Epithelial cell of esophagus (primary cell): ENCODE measurements around the gene ENPP1.

ENCODE experiments used
- DNase-seq: peaks from one replicate; pipeline ENCODE4 v3.0.0; 2010; ENCODE audit warnings: low read depth
- H3K4me3 ChIP-seq: 2 replicates; pipeline ENCODE4 v1.5.1; 2011; ENCODE audit warnings: mild to moderate bottlenecking, low read length, control low read depth
- CTCF ChIP-seq: IDR thresholded peaks from 2 replicates; pipeline ENCODE4 v1.5.1; 2011; ENCODE audit warnings: low read depth, mild to moderate bottlenecking, low read length, control low read depth, inconsistent platforms; ENCODE audit not compliant: insufficient read depth; ENCODE audit errors: missing control alignments

The ENPP1 gene

GRCh38 chr6:131924881-131925474 is 117.2 kb downstream of the ENPP1 start:
- TF ChIP-seq CTCF: peak; percentile 61
- DNase-seq: peak; percentile 59
- no peak overlapping the region for H3K4me3 ChIP-seq

GRCh38 chr6:131929264-131929663 is 121.4 kb downstream of the ENPP1 start:
- TF ChIP-seq CTCF: peak; percentile 10
- no peak overlapping the region for H3K4me3 ChIP-seq
- no peak for DNase-seq

- no peak for TF ChIP-seq CTCF
- H3K4me3 ChIP-seq: no peak overlapping the region
Measured at GRCh38 chr6:131929976-131930375, 122.2 kb downstream of the ENPP1 start.

GRCh38 chr6:131931063-131931750 is 123.4 kb downstream of the ENPP1 start:
- no peak for DNase-seq
- H3K4me3 ChIP-seq: no peak overlapping the region
- no peak for TF ChIP-seq CTCF

More at GRCh38 chr6:131929976-131930375, 122.2 kb downstream of the ENPP1 start:
- no peak for DNase-seq

GRCh38 chr6:131936156-131936555 is 128.3 kb downstream of the ENPP1 start:
- TF ChIP-seq CTCF: no peak
- no peak for DNase-seq
- H3K4me3 ChIP-seq: no peak overlapping the region

GRCh38 chr6:131937226-131937625 is 129.4 kb downstream of the ENPP1 start:
- no peak overlapping the region for H3K4me3 ChIP-seq
- no peak for DNase-seq
- TF ChIP-seq CTCF: no peak
